ENCODE results near the gene ABCC4. TPM values are rescaled to one million over a fixed set of nuclear protein-coding genes. Genes with fewer than 3 reads are reported as not detected.

The ABCC4 gene
- total and polyA plus RNA-seq, 2 of the 13 experiments (the other 11 are each of a cell fraction or from before 2014, with no cell fraction given): 4.2 to 11.3 TPM

DNA sequence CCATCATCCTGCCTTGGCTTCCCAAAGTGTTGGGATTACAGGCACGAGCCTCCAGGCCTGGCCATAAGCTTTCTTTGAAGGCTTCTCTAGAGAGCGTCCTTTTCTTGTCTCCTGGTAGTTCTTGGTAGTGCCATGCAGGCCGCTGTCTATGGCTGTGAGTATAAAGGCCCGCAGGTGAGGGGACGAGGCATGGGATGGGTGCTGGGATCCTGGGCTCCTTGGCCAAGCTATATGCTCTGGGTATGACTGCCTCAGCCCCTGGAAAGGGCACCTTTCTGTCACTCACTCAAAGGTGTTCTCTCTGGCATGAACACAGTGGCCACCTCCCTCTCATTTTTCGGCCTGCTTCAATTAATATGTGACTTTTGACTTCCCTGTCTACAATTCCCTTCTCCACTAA, 6.3 kb upstream of the ABCC4 start:
- Histone ChIP-seq H3K36me3 (replicated peaks in 1 of 2; ENCODE audit: control insufficient read depth in 1 of 2, insufficient read depth in 2 of 2, low read length in 2 of 2) (no peaks in the 10 kb centered on the region), H4K20me1 (ENCODE audit: insufficient read depth, low read length) (no peaks in the 10 kb centered on the region), H3K79me2 (ENCODE audit: insufficient read depth, low read length) (no peaks in the 10 kb centered on the region), H3K27ac (ENCODE audit: extremely low read length, insufficient read depth, low read length) (no peak overlapping the region), H3K9ac (ENCODE audit: insufficient read depth, low read depth, low read length) (no peak overlapping the region), H2AFZ (ENCODE audit: low read length) (no peak overlapping the region), H3K4me2 (ENCODE audit: low read depth, low read length) (no peak overlapping the region), H3K4me1 (ENCODE audit: insufficient read depth, low read length) (0 out of 2 replicates have a peak, but pooled peaks cover 4% of the 10 kb centered on the region), H3K9me3 (ENCODE audit: low read length) (no peaks in the 10 kb centered on the region), H3K27me3 (ENCODE audit: control insufficient read depth in 1 of 2, insufficient read depth in 2 of 2, low read length in 2 of 2) (no peaks in the 10 kb centered on the region), H3K4me3 (replicated peaks in 1 of 3; ENCODE audit: insufficient read depth in 1 of 3, low read depth in 2 of 3, low read length in 3 of 3) (no peak overlapping the region)
- BruUV-seq (replicated peaks): no TSS peak
- no peak for FAIRE-seq
- TF ChIP-seq, protein P1, sequence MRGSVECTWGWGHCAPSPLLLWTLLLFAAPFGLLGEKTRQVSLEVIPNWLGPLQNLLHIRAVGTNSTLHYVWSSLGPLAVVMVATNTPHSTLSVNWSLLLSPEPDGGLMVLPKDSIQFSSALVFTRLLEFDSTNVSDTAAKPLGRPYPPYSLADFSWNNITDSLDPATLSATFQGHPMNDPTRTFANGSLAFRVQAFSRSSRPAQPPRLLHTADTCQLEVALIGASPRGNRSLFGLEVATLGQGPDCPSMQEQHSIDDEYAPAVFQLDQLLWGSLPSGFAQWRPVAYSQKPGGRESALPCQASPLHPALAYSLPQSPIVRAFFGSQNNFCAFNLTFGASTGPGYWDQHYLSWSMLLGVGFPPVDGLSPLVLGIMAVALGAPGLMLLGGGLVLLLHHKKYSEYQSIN (CRISPR knock-in tag; IDR thresholded peaks at IDR 0.05; ENCODE audit: borderline replicate concordance): no peak
- TF ChIP-seq, protein P2, sequence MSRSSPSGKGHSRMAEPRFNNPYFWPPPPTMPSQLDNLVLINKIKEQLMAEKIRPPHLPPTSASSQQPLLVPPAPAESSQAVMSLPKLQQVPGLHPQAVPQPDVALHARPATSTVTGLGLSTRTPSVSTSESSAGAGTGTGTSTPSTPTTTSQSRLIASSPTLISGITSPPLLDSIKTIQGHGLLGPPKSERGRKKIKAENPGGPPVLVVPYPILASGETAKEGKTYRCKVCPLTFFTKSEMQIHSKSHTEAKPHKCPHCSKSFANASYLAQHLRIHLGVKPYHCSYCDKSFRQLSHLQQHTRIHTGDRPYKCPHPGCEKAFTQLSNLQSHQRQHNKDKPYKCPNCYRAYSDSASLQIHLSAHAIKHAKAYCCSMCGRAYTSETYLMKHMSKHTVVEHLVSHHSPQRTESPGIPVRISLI (CRISPR knock-in tag; IDR thresholded peaks at IDR 0.05; ENCODE audit: borderline replicate concordance): no peak
- TF ChIP-seq MEIS1 (CRISPR knock-in tag; IDR thresholded peaks at IDR 0.05; ENCODE audit: borderline replicate concordance): no peak
- no peak for ATAC-seq
- no peak for DNase-seq (ENCODE audit: low spot score)
- in situ Hi-C loops (cut with HindIII; ENCODE audit: extremely low pct_ligation_motif_present, low pct_unique_long_range_greater_than_20kb): no loop called here
- WGBS (ENCODE audit: low lambda C conversion rate): 61% methylated on average over 4 of the region's 6 CpGs
- ChIA-PET CTCF (ENCODE audit: low intra/inter-chr PET ratio, low total read pairs) (no interaction called here), POLR2A (no interaction called here)
- intact Hi-C loops (cut with micrococcal nuclease; ENCODE audit: unreplicated experiment): no loop called here

DNA sequence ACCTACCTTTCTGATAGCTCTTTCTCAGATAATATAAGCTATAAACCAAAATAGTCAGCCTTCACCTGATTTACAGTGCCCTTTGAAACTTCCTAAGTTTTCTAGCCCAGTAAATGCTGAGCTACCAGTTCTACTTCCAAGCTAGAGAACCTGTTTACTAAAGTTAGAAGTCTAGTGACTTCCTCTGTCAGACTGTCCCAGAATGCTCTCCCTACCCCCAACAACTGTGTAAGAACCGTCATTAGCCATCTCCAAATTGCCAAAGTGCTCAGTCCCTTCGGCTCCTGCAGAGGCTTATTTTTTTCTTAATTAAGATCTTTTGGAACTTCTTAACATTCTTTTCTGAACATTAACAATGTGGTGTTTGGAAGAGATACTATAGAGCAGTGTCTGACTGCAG, 3.2 kb upstream of the ABCC4 start:
- Histone ChIP-seq H3K4me1 (ENCODE audit: insufficient read depth, low read length) (peaks cover 18% of the 10 kb centered on the region), H3K4me2 (ENCODE audit: low read depth, low read length) (no peak overlapping the region), H4K20me1 (ENCODE audit: insufficient read depth, low read length) (no peaks in the 10 kb centered on the region), H3K9ac (ENCODE audit: insufficient read depth, low read depth, low read length) (no peak overlapping the region), H3K27me3 (ENCODE audit: control insufficient read depth in 1 of 2, insufficient read depth in 2 of 2, low read length in 2 of 2) (peaks cover 0 to 3% of the 10 kb centered on the region in 2 experiments; a peak in 1 of 5 replicates), H2AFZ (ENCODE audit: low read length) (no peak overlapping the region), H3K9me3 (ENCODE audit: low read length) (no peaks in the 10 kb centered on the region), H3K27ac (ENCODE audit: extremely low read length, insufficient read depth, low read length) (no peak overlapping the region), H3K79me2 (ENCODE audit: insufficient read depth, low read length) (peaks cover 4% of the 10 kb centered on the region), H3K4me3 (replicated peaks in 1 of 3; ENCODE audit: insufficient read depth in 1 of 3, low read depth in 2 of 3, low read length in 3 of 3) (no peak overlapping the region), H3K36me3 (replicated peaks in 1 of 2; ENCODE audit: control insufficient read depth in 1 of 2, insufficient read depth in 2 of 2, low read length in 2 of 2) (no peaks in the 10 kb centered on the region)
- in situ Hi-C loops (cut with HindIII; ENCODE audit: extremely low pct_ligation_motif_present, low pct_unique_long_range_greater_than_20kb): no loop called here
- intact Hi-C loops (cut with micrococcal nuclease; ENCODE audit: unreplicated experiment): no loop called here
- DNase-seq (ENCODE audit: low spot score): no peak
- ATAC-seq: no peak
- CTCF ChIA-PET (ENCODE audit: low intra/inter-chr PET ratio, low total read pairs): no interaction called here
- POLR2A ChIA-PET: no interaction called here
- no peak for FAIRE-seq
- BruUV-seq (replicated peaks): no TSS peak
- WGBS (ENCODE audit: low lambda C conversion rate): 61% methylated on average over 2 of the region's 2 CpGs
- TF ChIP-seq CHCHD3 (CRISPR knock-in tag; IDR thresholded peaks at IDR 0.05): no peak
- no peak for TF ChIP-seq RFX1 (IDR thresholded peaks at IDR 0.05)
- no peak for TF ChIP-seq ETV5 (CRISPR knock-in tag; IDR thresholded peaks at IDR 0.05; ENCODE audit: borderline replicate concordance)
- no peak for TF ChIP-seq BHLHE40 (IDR thresholded peaks at IDR 0.05; ENCODE audit: low read length)
- TF ChIP-seq ZNF207 (IDR thresholded peaks at IDR 0.05; ENCODE audit: borderline replicate concordance): no peak
- no peak for TF ChIP-seq CHD4 (IDR thresholded peaks at IDR 0.05; ENCODE audit: borderline replicate concordance, low read length)
- no peak for TF ChIP-seq ZNF780A (CRISPR knock-in tag; IDR thresholded peaks at IDR 0.05)
- no peak for TF ChIP-seq SP2 (CRISPR knock-in tag; IDR thresholded peaks at IDR 0.05)
- no peak for TF ChIP-seq JUN (CRISPR knock-in tag; IDR thresholded peaks at IDR 0.05)
- TF ChIP-seq KLF6 (CRISPR knock-in tag; IDR thresholded peaks at IDR 0.05): no peak
- no peak for TF ChIP-seq ZNF703 (CRISPR knock-in tag; IDR thresholded peaks at IDR 0.05; ENCODE audit: borderline replicate concordance)
- TF ChIP-seq RNF2 (conservative IDR thresholded peaks at IDR 0.05; ENCODE audit: low read depth): no peak

All from HepG2 (cell line).